Loucy (cell line): ENCODE results near the gene ARHGEF17.
"Not testable (repeated sequence)": the region's sequence is repeated elsewhere in the genome, so short reads cannot be mapped to it uniquely, and the experiment has no call there.

Experiments
- H2AFZ ChIP-seq: fragments of 200-600 bp; sonication (generic); 2 replicates; pipeline ENCODE4 v1.6.0; 2016; ENCODE audit warnings: antibody characterized with exemption, mild to moderate bottlenecking, low read length, moderate library complexity
- H3F3A ChIP-seq: fragments of 200-600 bp; 2 replicates; pipeline ENCODE4 v1.6.0; 2016; ENCODE audit warnings: antibody characterized with exemption, low read depth, mild to moderate bottlenecking
- H3K27me3 ChIP-seq: fragments of 200-600 bp; sonication (generic); 2 replicates; pipeline ENCODE4 v1.6.1; 2014; ENCODE audit warnings: low read length, mild to moderate bottlenecking; ENCODE audit not compliant: insufficient read depth, poor library complexity, severe bottlenecking
- H3K36me3 ChIP-seq: fragments of 200-600 bp; sonication (generic); 2 replicates; pipeline ENCODE4 v1.6.1; 2016; ENCODE audit warnings: low read length; ENCODE audit not compliant: insufficient read depth
- H3K4me1 ChIP-seq: fragments of 200-600 bp; sonication (generic); 2 replicates; pipeline ENCODE4 v1.5.1; 2014; ENCODE audit warnings: low read length, mild to moderate bottlenecking; ENCODE audit not compliant: insufficient read depth, poor library complexity, severe bottlenecking
- H3K4me2 ChIP-seq: fragments of 200-600 bp; sonication (generic); 2 replicates; pipeline ENCODE4 v1.6.0; 2014; ENCODE audit warnings: antibody characterized with exemption, low read length, low read depth, mild to moderate bottlenecking; ENCODE audit not compliant: poor library complexity, severe bottlenecking
- H3K4me3 ChIP-seq: fragments of 200-600 bp; sonication (generic); 2 replicates; pipeline ENCODE4 v1.5.1; 2014; ENCODE audit warnings: low read length, mild to moderate bottlenecking, mixed read lengths; ENCODE audit not compliant: poor library complexity, severe bottlenecking
- H3K79me2 ChIP-seq: fragments of 200-600 bp; sonication (generic); 2 replicates; pipeline ENCODE4 v1.6.1; 2014; ENCODE audit warnings: low read length; ENCODE audit not compliant: insufficient read depth
- H3K9ac ChIP-seq: fragments of 200-600 bp; sonication (generic); 2 replicates; pipeline ENCODE4 v1.6.0; 2014; ENCODE audit warnings: mild to moderate bottlenecking, low read depth, low read length, moderate library complexity; ENCODE audit not compliant: poor library complexity, severe bottlenecking
- H3K9me2 ChIP-seq: fragments of 200-600 bp; sonication (generic); replicated peaks from 2 replicates; pipeline ENCODE4 v1.6.1; 2016; ENCODE audit warnings: low read depth, low read length, mixed read lengths
- H3K9me3 ChIP-seq: fragments of 200-600 bp; sonication (generic); 2 replicates; pipeline ENCODE4 v1.6.1; 2014; ENCODE audit warnings: mild to moderate bottlenecking, antibody characterized with exemption, low read length, low read depth; ENCODE audit not compliant: insufficient read depth
- H4K20me1 ChIP-seq: fragments of 200-600 bp; sonication (generic); 2 replicates; pipeline ENCODE4 v1.6.0; 2014; ENCODE audit warnings: antibody characterized with exemption, low read length, mild to moderate bottlenecking; ENCODE audit not compliant: insufficient read depth, poor library complexity, severe bottlenecking
- EZH2phosphoT487 ChIP-seq: fragments of 200-600 bp; IDR thresholded peaks from 2 replicates; pipeline ENCODE4 v1.6.1; 2018; ENCODE audit warnings: antibody characterized with exemption, mild to moderate bottlenecking, moderate library complexity, borderline replicate concordance
- TF ChIP-seq, protein P1 (sequence below): fragments of 200-600 bp; sonication (generic); conservative IDR thresholded peaks from 2 replicates; pipeline ENCODE4 v1.5.1; 2014; ENCODE audit warnings: mild to moderate bottlenecking, antibody characterized with exemption, low read length

ARHGEF17 gene

DNA sequence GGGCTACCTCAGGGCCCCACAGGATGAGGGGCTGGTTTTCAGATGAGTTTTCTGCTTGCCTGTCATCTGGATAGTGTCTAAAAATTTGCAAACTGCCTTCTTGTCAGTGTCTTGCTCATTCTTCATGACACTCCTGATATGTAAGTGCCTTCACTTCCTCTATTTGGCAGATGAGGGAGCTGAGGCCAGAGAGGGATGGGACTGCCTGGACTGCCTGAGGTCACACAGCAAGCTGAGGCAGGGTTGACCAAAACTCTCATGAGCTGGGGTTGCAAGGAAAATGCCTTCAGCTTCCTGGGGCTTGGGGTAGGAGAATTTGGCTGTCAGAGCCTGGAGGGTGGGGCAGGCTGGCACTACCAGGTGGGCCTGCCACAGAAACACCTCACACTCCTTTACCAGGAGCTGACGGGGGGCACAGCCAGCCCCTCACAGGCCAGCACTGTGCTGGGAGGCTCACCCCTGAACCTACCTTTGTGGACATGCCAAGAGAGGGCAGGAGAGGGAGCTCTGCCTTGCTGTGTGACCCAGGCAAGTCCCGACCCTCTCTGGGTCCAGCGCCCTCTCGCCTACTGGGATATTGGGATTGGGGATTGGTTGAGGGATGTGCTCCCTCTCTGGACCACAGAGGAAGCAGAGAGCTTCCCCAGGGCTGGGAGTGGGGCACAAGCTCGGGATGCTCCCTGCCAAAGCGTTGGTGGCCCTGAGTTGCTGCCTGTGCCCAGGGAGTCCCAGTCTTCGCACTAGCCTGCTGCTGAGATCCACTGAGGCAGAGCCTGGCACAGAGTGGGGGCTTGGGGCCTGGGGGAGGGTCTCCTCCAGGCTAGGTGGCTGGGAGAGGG, 37.8 kb upstream of the ARHGEF17 start:
- no peaks in the 10 kb centered on the region for H3K9me3 ChIP-seq
- no peaks in the 10 kb centered on the region for H3K9me2 ChIP-seq
- no peaks in the 10 kb centered on the region for H3K36me3 ChIP-seq
- no peak overlapping the region for H2AFZ ChIP-seq
- H3K79me2 ChIP-seq, result no peaks in the 10 kb centered on the region
- no peak overlapping the region for H3K4me2 ChIP-seq
- H3K4me3 ChIP-seq, result no peak overlapping the region
- peaks cover 9% of the 10 kb centered on the region for H3K4me1 ChIP-seq
- no peaks in the 10 kb centered on the region for H3F3A ChIP-seq
- no peak for TF ChIP-seq EZH2phosphoT487
- TF ChIP-seq, protein P1, sequence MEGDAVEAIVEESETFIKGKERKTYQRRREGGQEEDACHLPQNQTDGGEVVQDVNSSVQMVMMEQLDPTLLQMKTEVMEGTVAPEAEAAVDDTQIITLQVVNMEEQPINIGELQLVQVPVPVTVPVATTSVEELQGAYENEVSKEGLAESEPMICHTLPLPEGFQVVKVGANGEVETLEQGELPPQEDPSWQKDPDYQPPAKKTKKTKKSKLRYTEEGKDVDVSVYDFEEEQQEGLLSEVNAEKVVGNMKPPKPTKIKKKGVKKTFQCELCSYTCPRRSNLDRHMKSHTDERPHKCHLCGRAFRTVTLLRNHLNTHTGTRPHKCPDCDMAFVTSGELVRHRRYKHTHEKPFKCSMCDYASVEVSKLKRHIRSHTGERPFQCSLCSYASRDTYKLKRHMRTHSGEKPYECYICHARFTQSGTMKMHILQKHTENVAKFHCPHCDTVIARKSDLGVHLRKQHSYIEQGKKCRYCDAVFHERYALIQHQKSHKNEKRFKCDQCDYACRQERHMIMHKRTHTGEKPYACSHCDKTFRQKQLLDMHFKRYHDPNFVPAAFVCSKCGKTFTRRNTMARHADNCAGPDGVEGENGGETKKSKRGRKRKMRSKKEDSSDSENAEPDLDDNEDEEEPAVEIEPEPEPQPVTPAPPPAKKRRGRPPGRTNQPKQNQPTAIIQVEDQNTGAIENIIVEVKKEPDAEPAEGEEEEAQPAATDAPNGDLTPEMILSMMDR, result no peak
- H3K27me3 ChIP-seq, result no peaks in the 10 kb centered on the region
- no peak overlapping the region for H3K9ac ChIP-seq
- no peaks in the 10 kb centered on the region for H4K20me1 ChIP-seq

DNA sequence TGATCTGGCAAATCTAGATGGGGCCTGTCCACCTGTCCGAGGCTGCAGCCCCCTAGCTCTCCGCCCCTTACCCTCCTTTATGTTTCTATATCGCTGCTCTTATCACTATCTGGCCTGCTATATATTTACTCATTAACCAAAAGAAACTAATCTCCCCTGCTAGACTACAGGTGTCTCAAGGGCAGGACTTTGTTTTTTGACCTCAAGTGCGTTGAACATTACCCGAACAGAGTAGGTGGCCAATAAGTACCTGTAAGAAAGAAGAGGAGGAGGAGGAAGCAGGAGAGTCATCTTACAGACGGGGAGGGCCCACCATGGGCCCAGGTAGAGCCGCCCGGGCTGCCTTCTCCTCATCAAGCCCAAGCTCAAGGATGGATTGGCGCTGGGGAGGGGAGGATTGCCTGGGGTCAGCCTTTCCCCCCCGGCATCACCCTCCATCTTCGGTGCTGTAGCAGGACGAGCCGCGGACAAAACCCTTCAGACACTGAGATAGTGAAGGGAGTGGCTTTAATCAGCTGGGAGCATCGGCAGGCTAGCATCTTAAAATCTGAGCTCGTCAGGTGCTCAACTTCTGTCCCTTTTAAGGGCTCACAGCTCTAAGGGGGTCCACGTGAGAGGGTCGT, 37.1 kb upstream of the ARHGEF17 start:
- Histone ChIP-seq H3K79me2 (no peaks in the 10 kb centered on the region), H4K20me1 (no peaks in the 10 kb centered on the region), H3K27me3 (no peaks in the 10 kb centered on the region), H3K9me2 (no peaks in the 10 kb centered on the region), H3K9me3 (no peaks in the 10 kb centered on the region), H3K4me1 (peaks cover 9% of the 10 kb centered on the region), H3F3A (no peaks in the 10 kb centered on the region), H3K9ac (no peak overlapping the region), H2AFZ (no peak overlapping the region), H3K36me3 (no peaks in the 10 kb centered on the region), H3K4me3 (no peak overlapping the region), H3K4me2 (no peak overlapping the region)
- TF ChIP-seq, protein P1, result no peak
- no peak for TF ChIP-seq EZH2phosphoT487

DNA sequence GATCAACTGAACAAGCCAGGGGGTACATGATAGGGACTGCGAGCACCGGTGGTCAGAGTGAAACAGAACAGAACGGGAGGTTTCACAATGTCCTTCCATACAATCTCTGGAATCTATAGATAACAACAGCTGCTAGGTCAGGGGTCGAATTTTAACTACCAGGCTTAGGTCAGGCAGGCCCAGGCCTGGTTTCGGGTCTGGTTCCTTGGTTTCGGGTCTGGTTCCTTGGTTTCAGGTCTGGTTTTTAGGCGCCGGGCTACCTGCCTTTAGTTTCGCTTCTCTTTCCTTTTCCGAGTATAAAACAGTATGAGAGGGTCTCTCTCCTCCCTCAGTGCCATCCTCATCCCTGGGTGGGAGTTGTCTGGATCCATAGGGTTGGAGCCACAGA, 36.6 kb upstream of the ARHGEF17 start:
- H3K4me1 ChIP-seq, H3K4me2 ChIP-seq, H3K4me3 ChIP-seq, H3K9ac ChIP-seq, H3K9me3 ChIP-seq, H3F3A ChIP-seq, H3K9me2 ChIP-seq, H3K36me3 ChIP-seq, H2AFZ ChIP-seq, H4K20me1 ChIP-seq, H3K79me2 ChIP-seq, H3K27me3 ChIP-seq: not testable (repeated sequence)
